Stimulated activated naive CD8-positive, alpha-beta T cell treated with anti-CD3 and anti-CD28 coated beads, Interleukin-15, Interleukin-2, amounts not matched to agents 100 ng/mL and 50 ng/mL, for 24 hours (primary cell): ENCODE results near the gene DDR2.
"Not testable (repeated sequence)": the region's sequence is repeated elsewhere in the genome, so short reads cannot be mapped to it uniquely, and the experiment has no call there.

Experiments
- H3K27ac Mint-ChIP-seq: one replicate; pipeline ENCODE4 v1.8.0; 2021; ENCODE audit warnings: mild to moderate bottlenecking, mixed read lengths
- H3K27me3 Mint-ChIP-seq: one replicate; pipeline ENCODE4 v1.8.0; 2021; ENCODE audit warnings: mixed read lengths
- H3K36me3 Mint-ChIP-seq: one replicate; pipeline ENCODE4 v1.8.0; 2021; ENCODE audit warnings: low read depth, mixed read lengths
- H3K4me1 Mint-ChIP-seq: one replicate; pipeline ENCODE4 v1.8.0; 2021; ENCODE audit warnings: low read depth, mixed read lengths
- H3K4me3 Mint-ChIP-seq: one replicate; pipeline ENCODE4 v1.8.0; 2021; ENCODE audit warnings: mild to moderate bottlenecking, mixed read lengths
- H3K9me3 Mint-ChIP-seq: one replicate; pipeline ENCODE4 v1.8.0; 2021; ENCODE audit warnings: mixed read lengths

Gene DDR2

GRCh38 chr1:162807503-162807902 lies 175.2 kb downstream of the DDR2 start:
- not testable (repeated sequence) for H3K4me1 Mint-ChIP-seq, H3K9me3 Mint-ChIP-seq, H3K4me3 Mint-ChIP-seq, H3K27ac Mint-ChIP-seq, H3K27me3 Mint-ChIP-seq
- H3K36me3 Mint-ChIP-seq: peaks cover 64% of the 10 kb centered on the region

- H3K9me3 Mint-ChIP-seq, H3K4me3 Mint-ChIP-seq, H3K27me3 Mint-ChIP-seq, H3K4me1 Mint-ChIP-seq, H3K27ac Mint-ChIP-seq: not testable (repeated sequence)
- H3K36me3 Mint-ChIP-seq: peaks cover 29% of the 10 kb centered on the region
These were observed 180.1 kb downstream of the DDR2 start for GRCh38 chr1:162812357-162812756.

- not testable (repeated sequence) for H3K9me3 Mint-ChIP-seq, H3K27ac Mint-ChIP-seq, H3K4me3 Mint-ChIP-seq, H3K36me3 Mint-ChIP-seq
- Mint-ChIP-seq H3K4me1 (peaks cover 13% of the 10 kb centered on the region), H3K27me3 (peaks cover 18% of the 10 kb centered on the region)
These were observed 185.9 kb downstream of the DDR2 start for GRCh38 chr1:162818136-162818535.

- not testable (repeated sequence) for H3K9me3 Mint-ChIP-seq, H3K36me3 Mint-ChIP-seq, H3K4me3 Mint-ChIP-seq, H3K27ac Mint-ChIP-seq
- Mint-ChIP-seq H3K27me3 (peaks cover 23% of the 10 kb centered on the region), H3K4me1 (peaks cover 19% of the 10 kb centered on the region)
These were observed 186.4 kb downstream of the DDR2 start for GRCh38 chr1:162818666-162819065.

- peaks cover 4% of the 10 kb centered on the region for H3K9me3 Mint-ChIP-seq
- no peaks in the 10 kb centered on the region for H3K36me3 Mint-ChIP-seq
- peaks cover 51% of the 10 kb centered on the region for H3K27me3 Mint-ChIP-seq
- H3K4me1 Mint-ChIP-seq: peaks cover 20% of the 10 kb centered on the region
- peak overlapping the region; percentile 75 for H3K4me3 Mint-ChIP-seq
- peak overlapping the region; percentile 45 for H3K27ac Mint-ChIP-seq
These were observed 190.3 kb downstream of the DDR2 start for GRCh38 chr1:162822391-162823200.

GRCh38 chr1:162823231-162823630 lies 191.0 kb downstream of the DDR2 start:
- H3K9me3 Mint-ChIP-seq: peaks cover 4% of the 10 kb centered on the region
- H3K36me3 Mint-ChIP-seq: no peaks in the 10 kb centered on the region
- H3K27ac Mint-ChIP-seq: no peak overlapping the region
- H3K4me1 Mint-ChIP-seq: peaks cover 20% of the 10 kb centered on the region
- H3K27me3 Mint-ChIP-seq: peaks cover 56% of the 10 kb centered on the region
- H3K4me3 Mint-ChIP-seq: peak overlapping the region; percentile 75

GRCh38 chr1:162823771-162824525 lies 191.7 kb downstream of the DDR2 start:
- Mint-ChIP-seq H3K4me3 (no peak overlapping the region), H3K9me3 (peaks cover 4% of the 10 kb centered on the region), H3K27ac (no peak overlapping the region), H3K27me3 (peaks cover 61% of the 10 kb centered on the region), H3K4me1 (peaks cover 20% of the 10 kb centered on the region), H3K36me3 (no peaks in the 10 kb centered on the region)

- peaks cover 4% of the 10 kb centered on the region for H3K9me3 Mint-ChIP-seq
- H3K4me1 Mint-ChIP-seq: no peaks in the 10 kb centered on the region
- peaks cover 47% of the 10 kb centered on the region for H3K27me3 Mint-ChIP-seq
- no peak overlapping the region for H3K4me3 Mint-ChIP-seq
- no peak overlapping the region for H3K27ac Mint-ChIP-seq
- H3K36me3 Mint-ChIP-seq: no peaks in the 10 kb centered on the region
These were observed 197.0 kb downstream of the DDR2 start for GRCh38 chr1:162829268-162829667.

- Mint-ChIP-seq H3K27ac (no peak overlapping the region), H3K9me3 (peaks cover 3% of the 10 kb centered on the region), H3K27me3 (peaks cover 25% of the 10 kb centered on the region), H3K4me1 (peaks cover 15% of the 10 kb centered on the region), H3K36me3 (no peaks in the 10 kb centered on the region), H3K4me3 (no peak overlapping the region)
These were observed 200.2 kb downstream of the DDR2 start for GRCh38 chr1:162832470-162832869.

GRCh38 chr1:162835157-162835899 lies 203.1 kb downstream of the DDR2 start:
- H3K36me3 Mint-ChIP-seq: no peaks in the 10 kb centered on the region
- H3K4me1 Mint-ChIP-seq: peaks cover 15% of the 10 kb centered on the region
- no peak overlapping the region for H3K4me3 Mint-ChIP-seq
- peaks cover 26% of the 10 kb centered on the region for H3K27me3 Mint-ChIP-seq
- peak overlapping the region; percentile 59 for H3K27ac Mint-ChIP-seq
- peaks cover 14% of the 10 kb centered on the region for H3K9me3 Mint-ChIP-seq
